ENCODE measurements around the gene TM4SF1. TPM values are rescaled to one million over a fixed set of nuclear protein-coding genes. Genes with fewer than 3 reads are reported as not detected.
A peak's percentile ranks its signal among the peaks of the same experiment; 100 is the strongest.

TM4SF1 gene
- total RNA-seq, 1 donor from 2014 or later: 103 TPM

DNA sequence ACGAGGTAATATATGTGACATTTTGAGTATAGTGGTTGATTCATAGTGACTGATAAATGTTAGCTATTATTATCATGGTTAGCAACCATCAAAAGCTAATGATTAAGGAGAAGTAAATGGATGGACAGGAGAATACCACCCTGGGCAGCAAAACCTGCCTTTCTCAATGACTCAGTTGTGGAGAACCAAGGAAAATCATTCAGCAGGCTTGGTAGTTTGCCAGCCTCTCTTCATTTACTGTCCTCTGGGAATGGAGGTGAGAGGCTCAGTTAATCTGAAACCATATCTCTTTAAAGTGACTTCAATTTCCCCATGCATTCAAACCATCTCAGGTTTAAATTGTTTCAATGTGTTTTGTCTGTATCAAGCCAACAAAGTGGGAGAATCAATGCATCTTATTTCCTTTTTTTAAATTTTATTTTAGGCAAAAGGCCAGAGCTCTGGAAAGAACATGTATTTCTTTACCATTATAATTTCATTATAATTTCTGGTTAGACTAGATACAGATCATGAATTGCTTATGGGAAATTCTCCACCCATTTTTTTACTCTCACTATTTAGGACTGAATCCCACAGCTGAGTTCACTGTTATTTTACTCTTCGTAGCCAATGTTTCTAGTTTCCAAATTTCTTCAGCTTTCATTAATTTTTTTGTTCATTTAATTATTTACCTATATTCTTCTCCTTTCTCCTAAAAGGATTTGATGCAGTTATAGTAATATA, 46.7 kb downstream of the TM4SF1 start:
- peaks cover 17% of the 10 kb centered on the region for H3K4me1 ChIP-seq
- no peaks in the 10 kb centered on the region for H3K36me3 ChIP-seq
- H3K4me3 ChIP-seq: peak overlapping the region; percentile 61
- H3K9me3 ChIP-seq (replicated peaks): no peaks in the 10 kb centered on the region
- TF ChIP-seq, protein P1, sequence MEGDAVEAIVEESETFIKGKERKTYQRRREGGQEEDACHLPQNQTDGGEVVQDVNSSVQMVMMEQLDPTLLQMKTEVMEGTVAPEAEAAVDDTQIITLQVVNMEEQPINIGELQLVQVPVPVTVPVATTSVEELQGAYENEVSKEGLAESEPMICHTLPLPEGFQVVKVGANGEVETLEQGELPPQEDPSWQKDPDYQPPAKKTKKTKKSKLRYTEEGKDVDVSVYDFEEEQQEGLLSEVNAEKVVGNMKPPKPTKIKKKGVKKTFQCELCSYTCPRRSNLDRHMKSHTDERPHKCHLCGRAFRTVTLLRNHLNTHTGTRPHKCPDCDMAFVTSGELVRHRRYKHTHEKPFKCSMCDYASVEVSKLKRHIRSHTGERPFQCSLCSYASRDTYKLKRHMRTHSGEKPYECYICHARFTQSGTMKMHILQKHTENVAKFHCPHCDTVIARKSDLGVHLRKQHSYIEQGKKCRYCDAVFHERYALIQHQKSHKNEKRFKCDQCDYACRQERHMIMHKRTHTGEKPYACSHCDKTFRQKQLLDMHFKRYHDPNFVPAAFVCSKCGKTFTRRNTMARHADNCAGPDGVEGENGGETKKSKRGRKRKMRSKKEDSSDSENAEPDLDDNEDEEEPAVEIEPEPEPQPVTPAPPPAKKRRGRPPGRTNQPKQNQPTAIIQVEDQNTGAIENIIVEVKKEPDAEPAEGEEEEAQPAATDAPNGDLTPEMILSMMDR (IDR thresholded peaks at IDR 0.05; ENCODE audit: borderline replicate concordance): no peak
- peak overlapping the region; percentile 85 for H3K27ac ChIP-seq (replicated peaks)
- intact Hi-C loops (cut with micrococcal nuclease): no loop called here
- DNase-seq: no peak
- no peaks in the 10 kb centered on the region for H3K27me3 ChIP-seq (ENCODE audit: low read depth)

DNA sequence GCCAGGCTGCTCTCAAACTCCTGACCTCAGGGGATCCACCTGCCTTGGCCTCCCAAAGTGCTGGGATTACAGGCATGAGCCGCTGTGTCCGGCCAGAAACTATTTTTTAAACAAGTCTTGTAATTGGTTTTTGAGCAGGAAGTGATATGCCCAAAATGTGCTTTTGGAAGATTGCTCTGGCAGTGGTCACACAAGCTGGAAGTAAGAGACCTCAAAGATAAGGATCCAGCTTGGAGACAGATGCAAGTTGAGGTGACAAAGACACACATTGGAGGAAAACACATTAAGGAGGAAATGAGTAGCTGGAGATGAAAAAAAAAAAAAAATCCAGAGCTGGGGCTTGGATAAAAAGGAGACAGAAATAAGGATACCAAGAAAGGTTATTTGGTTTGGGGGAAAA, 50.3 kb downstream of the TM4SF1 start:
- TF ChIP-seq, protein P1 (IDR thresholded peaks at IDR 0.05; ENCODE audit: borderline replicate concordance): no peak
- Histone ChIP-seq H3K4me1 (no peaks in the 10 kb centered on the region), H3K27me3 (ENCODE audit: low read depth) (no peaks in the 10 kb centered on the region), H3K36me3 (peaks cover 9% of the 10 kb centered on the region), H3K27ac (replicated peaks) (no peak overlapping the region), H3K4me3 (no peak overlapping the region), H3K9me3 (replicated peaks) (no peaks in the 10 kb centered on the region)
- no peak for DNase-seq
- intact Hi-C loops (cut with micrococcal nuclease): no loop called here

DNA sequence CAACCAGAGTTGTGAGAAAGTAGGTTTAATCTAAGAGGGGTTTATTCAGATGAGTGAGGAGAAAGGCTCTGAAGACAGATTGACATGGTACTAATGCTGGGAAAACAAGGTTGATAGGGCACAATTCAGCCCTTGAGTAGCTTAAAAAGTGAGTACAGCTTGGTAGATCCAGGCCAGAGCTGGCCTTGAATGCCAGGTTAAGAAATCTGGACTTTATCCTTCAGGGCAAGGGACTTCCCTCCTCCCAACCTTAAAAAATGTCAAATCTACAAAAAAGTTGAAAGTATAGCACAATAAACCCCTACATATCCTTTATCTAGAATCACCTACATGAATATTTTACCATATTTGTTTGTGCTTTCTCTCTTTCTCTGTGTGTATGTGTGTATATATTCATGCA, 51.9 kb downstream of the TM4SF1 start:
- DNase-seq: no peak
- H3K4me1 ChIP-seq: no peaks in the 10 kb centered on the region
- intact Hi-C loops (cut with micrococcal nuclease): no loop called here
- TF ChIP-seq, protein P1 (IDR thresholded peaks at IDR 0.05; ENCODE audit: borderline replicate concordance): no peak
- no peaks in the 10 kb centered on the region for H3K9me3 ChIP-seq (replicated peaks)
- no peak overlapping the region for H3K27ac ChIP-seq (replicated peaks)
- no peak overlapping the region for H3K4me3 ChIP-seq
- H3K27me3 ChIP-seq (ENCODE audit: low read depth): no peaks in the 10 kb centered on the region
- H3K36me3 ChIP-seq: peaks cover 9% of the 10 kb centered on the region

DNA sequence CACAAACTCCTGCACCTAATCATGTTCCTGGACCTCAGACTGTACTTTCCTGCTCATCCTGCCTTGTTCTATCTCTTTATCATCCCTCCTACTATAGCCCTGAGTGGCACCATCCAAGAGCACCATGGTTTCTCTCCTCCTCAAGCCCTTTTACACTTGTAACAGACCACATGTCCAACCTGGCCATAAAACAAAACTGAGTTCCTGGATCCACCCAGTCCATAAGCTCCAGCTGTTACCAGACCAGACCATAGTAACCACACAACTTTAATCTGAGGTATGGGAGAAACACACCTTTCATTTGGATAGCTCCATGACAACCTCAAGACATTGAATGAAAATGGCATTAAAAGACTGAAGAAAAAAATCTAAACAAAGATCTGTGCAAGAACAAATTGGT, 53.1 kb downstream of the TM4SF1 start:
- TF ChIP-seq, protein P1 (IDR thresholded peaks at IDR 0.05; ENCODE audit: borderline replicate concordance): no peak
- Histone ChIP-seq H3K4me3 (no peak overlapping the region), H3K4me1 (no peaks in the 10 kb centered on the region), H3K27ac (replicated peaks) (no peak overlapping the region), H3K27me3 (ENCODE audit: low read depth) (no peaks in the 10 kb centered on the region), H3K9me3 (replicated peaks) (no peaks in the 10 kb centered on the region), H3K36me3 (peaks cover 9% of the 10 kb centered on the region)
- no peak for DNase-seq
- intact Hi-C loops (cut with micrococcal nuclease): no loop called here

DNA sequence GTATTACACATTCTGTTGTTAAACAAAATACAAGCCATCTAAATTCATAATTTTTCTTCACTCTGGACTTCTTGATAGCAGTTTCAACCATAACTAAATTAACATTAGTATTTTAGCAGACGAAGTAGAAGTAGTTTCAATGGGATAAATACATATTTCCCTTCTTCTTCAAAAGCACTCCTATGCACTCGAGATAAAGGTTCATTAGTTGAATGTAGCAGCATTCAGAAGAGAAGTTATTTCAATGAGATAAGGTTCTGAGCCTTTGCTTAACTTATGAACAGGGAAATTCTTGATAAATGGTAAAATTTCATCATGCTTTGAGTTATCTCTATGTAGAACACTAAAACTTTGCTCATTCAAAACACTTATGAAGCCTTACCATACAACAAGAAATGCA, 55.8 kb downstream of the TM4SF1 start:
- intact Hi-C loops (cut with micrococcal nuclease): no loop called here
- H3K4me1 ChIP-seq: no peaks in the 10 kb centered on the region
- no peaks in the 10 kb centered on the region for H3K27me3 ChIP-seq (ENCODE audit: low read depth)
- no peaks in the 10 kb centered on the region for H3K9me3 ChIP-seq (replicated peaks)
- TF ChIP-seq, protein P1 (IDR thresholded peaks at IDR 0.05; ENCODE audit: borderline replicate concordance): no peak
- peaks cover 9% of the 10 kb centered on the region for H3K36me3 ChIP-seq
- no peak overlapping the region for H3K4me3 ChIP-seq
- DNase-seq: no peak
- no peak overlapping the region for H3K27ac ChIP-seq (replicated peaks)

All from left ventricle myocardium inferior (tissue), 1 donor.